CD4-positive, alpha-beta T cell (primary cell): ENCODE data around the gene ABCF2. TPM values are rescaled to one million over a fixed set of nuclear protein-coding genes. Genes with fewer than 3 reads are reported as not detected.
A peak's percentile ranks its signal among the peaks of the same experiment; 100 is the strongest.

Experiments
- ATAC-seq: fragments of 200-7000 bp; cut with Tn5 transposase; one replicate; pipeline ENCODE4 v1.10.0; 2022; ENCODE audit warnings: mild to moderate bottlenecking; ENCODE audit not compliant: poor library complexity
- CTCF ChIA-PET: fragments of 350-600 bp; sonication (Branson Sonifier 250); formaldehyde crosslinking; loops from one replicate; lab custom pipeline; 2021; ENCODE audit warnings: antibody characterized with exemption, inconsistent platforms; lab: Charles Lee
- POLR2A ChIA-PET: fragments of 350-600 bp; sonication (Branson Sonifier 250); formaldehyde crosslinking; loops from one replicate; lab custom pipeline; 2021; ENCODE audit warnings: antibody characterized with exemption, inconsistent platforms; lab: Charles Lee
- DNase-seq, 14 experiments: peaks; one replicate each; pipeline ENCODE4 v3.0.0-alpha.2; 2013 to 2020; ENCODE audit warnings: mixed read lengths in 2 of 14
- H3K27ac ChIP-seq, 2 donors: one replicate each; pipeline versions ENCODE4 v1.5.1 to v1.7.0; 2013; ENCODE audit warnings: low read length in 2 of 2, low read depth in 1 of 2, mild to moderate bottlenecking in 1 of 2
- H3K27me3 ChIP-seq, 2 experiments: 1 replicate in 1 of 2; 2 replicates in 1 of 2; pipeline versions ENCODE4 v1.6.1 to v1.7.0; 2013; ENCODE audit warnings: low read length in 2 of 2, control low read depth in 1 of 2, mild to moderate bottlenecking in 1 of 2, moderate library complexity in 1 of 2; ENCODE audit not compliant: insufficient read depth in 2 of 2, control insufficient read depth in 1 of 2
- H3K36me3 ChIP-seq: one replicate; pipeline ENCODE4 v1.6.1; 2013; ENCODE audit warnings: low read length, control low read depth; ENCODE audit not compliant: insufficient read depth
- H3K4me1 ChIP-seq: one replicate; pipeline ENCODE4 v1.6.1; 2013; ENCODE audit warnings: low read length, control low read depth; ENCODE audit not compliant: insufficient read depth
- H3K4me3 ChIP-seq: one replicate; pipeline ENCODE4 v1.5.1; 2013; ENCODE audit warnings: mild to moderate bottlenecking, low read length, moderate library complexity
- H3K9me3 ChIP-seq, 2 experiments: 1 replicate in 1 of 2; 2 replicates in 1 of 2; pipeline versions ENCODE4 v1.6.1 to v1.7.0; 2013; ENCODE audit warnings: low read length in 2 of 2, mild to moderate bottlenecking in 2 of 2, control low read depth in 1 of 2, moderate library complexity in 1 of 2; ENCODE audit not compliant: control insufficient read depth in 1 of 2, insufficient read depth in 1 of 2
- H3K27ac Mint-ChIP-seq: one replicate; pipeline ENCODE4 v1.8.0; 2020; ENCODE audit warnings: mixed read lengths
- H3K27me3 Mint-ChIP-seq: one replicate; pipeline ENCODE4 v1.8.0; 2021; ENCODE audit warnings: mixed read lengths
- H3K36me3 Mint-ChIP-seq: one replicate; pipeline ENCODE4 v1.8.0; 2021; ENCODE audit warnings: low read depth, mixed read lengths
- H3K4me1 Mint-ChIP-seq: one replicate; pipeline ENCODE4 v1.8.0; 2021; ENCODE audit warnings: low read depth, mixed read lengths
- H3K4me3 Mint-ChIP-seq: one replicate; pipeline ENCODE4 v1.8.0; 2020; ENCODE audit warnings: mild to moderate bottlenecking, mixed read lengths
- H3K9me3 Mint-ChIP-seq: one replicate; pipeline ENCODE4 v1.8.0; 2020; ENCODE audit warnings: mixed read lengths
- intact Hi-C, 2 experiments: fragments of 100-400 bp; cut with DNase I in 1 of 2; cut with micrococcal nuclease in 1 of 2; formaldehyde crosslinking; loops; one replicate each; pipeline versions ENCODE4 v1.15.1 to v1.9.0; 2023 to 2025; cut with DNase I, micrococcal nuclease
- total RNA-seq, 174 experiments: library from RNA in 2 of 174; stranded (reverse) in 2 of 174; gene quantifications; one replicate each; pipeline ENCODE4 v1.2.3 and lab custom pipeline; 2021 to 2026
- TF ChIP-seq, protein P1 (sequence below): fragments of 200-600 bp; IDR thresholded peaks from one replicate; pipeline ENCODE4 v1.8.0; 2022; ENCODE audit warnings: antibody characterized with exemption, mild to moderate bottlenecking

Gene ABCF2
- total RNA-seq, 2 experiments from 2014 or later = 12.3 to 13.2 TPM

DNA sequence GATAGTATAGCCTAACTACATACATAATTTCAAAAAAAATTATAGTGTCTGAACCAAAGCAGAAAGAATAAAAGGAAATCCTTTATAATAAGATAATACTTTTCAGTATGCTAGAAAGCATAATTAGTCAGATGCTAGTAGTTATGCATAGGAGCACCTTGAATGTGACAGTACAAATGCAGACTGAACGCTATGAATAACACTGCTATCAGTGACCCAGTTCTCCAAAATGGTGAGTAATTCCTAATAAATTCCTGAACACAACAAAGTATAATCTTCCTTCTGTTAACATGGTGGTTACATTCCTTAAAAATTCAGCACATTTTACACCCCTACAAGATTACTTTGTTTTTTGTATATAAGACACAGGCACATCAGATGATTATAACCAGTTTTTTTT, 4.1 kb upstream of the ABCF2 start:
- CTCF ChIA-PET = no interaction called here
- Mint-ChIP-seq H3K27me3 (no peaks in the 10 kb centered on the region), H3K27ac (peak overlapping the region; percentile 90), H3K4me1 (peaks cover 54% of the 10 kb centered on the region), H3K36me3 (peaks cover 46% of the 10 kb centered on the region), H3K9me3 (no peaks in the 10 kb centered on the region), H3K4me3 (peak overlapping the region; percentile 97)
- Histone ChIP-seq H3K27me3 (no peaks in the 10 kb centered on the region), H3K9me3 (no peaks in the 10 kb centered on the region), H3K36me3 (peaks cover 15% of the 10 kb centered on the region), H3K27ac (no peak overlapping the region), H3K4me1 (peaks cover 56% of the 10 kb centered on the region), H3K4me3 (no peak overlapping the region)
- intact Hi-C loops = no loop called here
- POLR2A ChIA-PET = no interaction called here
- DNase-seq = no peak
- TF ChIP-seq, protein P1, sequence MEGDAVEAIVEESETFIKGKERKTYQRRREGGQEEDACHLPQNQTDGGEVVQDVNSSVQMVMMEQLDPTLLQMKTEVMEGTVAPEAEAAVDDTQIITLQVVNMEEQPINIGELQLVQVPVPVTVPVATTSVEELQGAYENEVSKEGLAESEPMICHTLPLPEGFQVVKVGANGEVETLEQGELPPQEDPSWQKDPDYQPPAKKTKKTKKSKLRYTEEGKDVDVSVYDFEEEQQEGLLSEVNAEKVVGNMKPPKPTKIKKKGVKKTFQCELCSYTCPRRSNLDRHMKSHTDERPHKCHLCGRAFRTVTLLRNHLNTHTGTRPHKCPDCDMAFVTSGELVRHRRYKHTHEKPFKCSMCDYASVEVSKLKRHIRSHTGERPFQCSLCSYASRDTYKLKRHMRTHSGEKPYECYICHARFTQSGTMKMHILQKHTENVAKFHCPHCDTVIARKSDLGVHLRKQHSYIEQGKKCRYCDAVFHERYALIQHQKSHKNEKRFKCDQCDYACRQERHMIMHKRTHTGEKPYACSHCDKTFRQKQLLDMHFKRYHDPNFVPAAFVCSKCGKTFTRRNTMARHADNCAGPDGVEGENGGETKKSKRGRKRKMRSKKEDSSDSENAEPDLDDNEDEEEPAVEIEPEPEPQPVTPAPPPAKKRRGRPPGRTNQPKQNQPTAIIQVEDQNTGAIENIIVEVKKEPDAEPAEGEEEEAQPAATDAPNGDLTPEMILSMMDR = no peak
- no peak for ATAC-seq

DNA sequence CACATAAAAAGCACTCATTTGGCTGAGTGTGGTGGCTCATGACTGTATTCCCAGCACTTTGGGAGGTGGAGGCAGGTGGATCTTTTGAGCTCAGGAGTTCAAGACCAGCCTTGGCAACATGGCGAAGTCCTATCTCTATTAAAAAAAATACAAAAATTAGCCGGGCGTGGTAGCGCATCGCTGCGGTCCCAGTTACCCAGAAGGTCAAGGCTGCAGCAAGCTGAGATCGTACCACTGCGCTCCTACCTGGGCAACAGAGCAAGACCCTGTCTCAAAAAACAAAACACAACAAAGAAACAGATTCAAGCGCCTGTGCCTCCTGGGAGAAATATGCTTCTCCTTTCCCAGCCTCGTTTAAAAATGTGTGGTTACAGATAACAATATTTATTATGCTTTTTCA, 2.2 kb upstream of the ABCF2 start:
- ATAC-seq = no peak
- ChIA-PET CTCF (no interaction called here), POLR2A (no interaction called here)
- TF ChIP-seq, protein P1 = no peak
- intact Hi-C loops = loop anchor here (5.0 kb wide), 3 partner anchors 123 to 1512 kb away; partner anchors contain the start of gene RHEB (in 1 of the 2)
- DNase-seq = no peak
- no peak overlapping the region for H3K27ac ChIP-seq
- H3K4me1 Mint-ChIP-seq = peaks cover 57% of the 10 kb centered on the region
- H3K36me3 ChIP-seq = peaks cover 9% of the 10 kb centered on the region
- H3K9me3 Mint-ChIP-seq = no peaks in the 10 kb centered on the region
- H3K27ac Mint-ChIP-seq = no peak overlapping the region
- no peak overlapping the region for H3K4me3 ChIP-seq
- no peaks in the 10 kb centered on the region for H3K27me3 ChIP-seq
- H3K4me1 ChIP-seq = peaks cover 56% of the 10 kb centered on the region
- no peak overlapping the region for H3K4me3 Mint-ChIP-seq
- peaks cover 48% of the 10 kb centered on the region for H3K36me3 Mint-ChIP-seq
- no peaks in the 10 kb centered on the region for H3K9me3 ChIP-seq
- no peaks in the 10 kb centered on the region for H3K27me3 Mint-ChIP-seq

- Histone ChIP-seq H3K9me3 (no peaks in the 10 kb centered on the region), H3K27ac (no peak overlapping the region), H3K36me3 (peaks cover 19% of the 10 kb centered on the region), H3K4me3 (peak overlapping the region; percentile 90), H3K27me3 (no peaks in the 10 kb centered on the region), H3K4me1 (peaks cover 46% of the 10 kb centered on the region)
- no peaks in the 10 kb centered on the region for H3K9me3 Mint-ChIP-seq
- TF ChIP-seq, protein P1 = no peak
- intact Hi-C loops = loop anchor here (5.0 kb wide), 3 partner anchors 124 to 1511 kb away; partner anchors contain the start of gene RHEB (in 1 of the 2)
- DNase-seq (no peak), ATAC-seq (no peak)
- peak overlapping the region; percentile 99 for H3K4me3 Mint-ChIP-seq
- CTCF ChIA-PET = interaction anchor here (1.2 to 2.0 kb wide), 2 partner anchors 15 to 1603 kb away, joined by 3 to 16 read pairs; no protein-coding TSS in a partner anchor
- peak overlapping the region; percentile 90 for H3K27ac Mint-ChIP-seq
- POLR2A ChIA-PET = interaction anchor here (0.6 to 1.7 kb wide), 5 partner anchors 9 to 216 kb away, joined by 3 to 25 read pairs (median 7); partner anchors contain the start of gene NUB1
- H3K36me3 Mint-ChIP-seq = peaks cover 51% of the 10 kb centered on the region
- H3K4me1 Mint-ChIP-seq = peaks cover 47% of the 10 kb centered on the region
- H3K27me3 Mint-ChIP-seq = no peaks in the 10 kb centered on the region
Observed at GRCh38 chr7:151228024-151228866, 1.2 kb upstream of the ABCF2 start.
